Breast epithelium (tissue), 3 donors: ENCODE data around the gene CREB1.

Experiments
- CTCF ChIP-seq, 3 donors: fragments of 450-650 bp; IDR thresholded peaks; one replicate each; pipeline ENCODE4 v1.5.1; 2016 to 2017; ENCODE audit warnings: antibody characterized with exemption in 3 of 3, mild to moderate bottlenecking in 3 of 3, moderate library complexity in 3 of 3
- POLR2A ChIP-seq: fragments of 450-650 bp; IDR thresholded peaks from one replicate; pipeline ENCODE4 v1.6.1; 2016; ENCODE audit warnings: antibody characterized with exemption, mild to moderate bottlenecking, moderate library complexity

- TF ChIP-seq CTCF (IDR thresholded peaks at IDR 0.05) (no peak), POLR2A (no peak)
Measured at GRCh38 chr2:207516206-207516605, 13.6 kb upstream of the CREB1 start.
